MG63 (cell line): ENCODE measurements around the gene HLF. TPM values are rescaled to one million over a fixed set of nuclear protein-coding genes. Genes with fewer than 3 reads are reported as not detected.
"Not testable (repeated sequence)": the region's sequence is repeated elsewhere in the genome, so short reads cannot be mapped to it uniquely, and the experiment has no call there.

ENCODE experiments used
- DNase-seq: peaks from one replicate; pipeline ENCODE4 v3.0.0-alpha.2; 2020
- H3K27me3 ChIP-seq: fragments of 250-450 bp; sonication (Bioruptor Pico); 2 replicates; pipeline ENCODE4 v1.5.1; 2020; ENCODE audit warnings: mild to moderate bottlenecking, moderate library complexity
- H3K36me3 ChIP-seq: fragments of 250-450 bp; sonication (Bioruptor Pico); 2 replicates; pipeline ENCODE4 v1.5.1; 2020; ENCODE audit warnings: mild to moderate bottlenecking, moderate library complexity
- H3K4me3 ChIP-seq: fragments of 250-450 bp; sonication (Bioruptor Pico); 2 replicates; pipeline ENCODE4 v1.5.1; 2020; ENCODE audit warnings: mild to moderate bottlenecking, moderate library complexity
- H3K9me3 ChIP-seq: fragments of 250-450 bp; sonication (Bioruptor Pico); 2 replicates; pipeline ENCODE4 v1.5.1; 2020; ENCODE audit warnings: mild to moderate bottlenecking, moderate library complexity
- total RNA-seq: library from RNA; depleted of rRNA; stranded (reverse); fragments of >200 nt; shearing (Covaris generic); gene quantifications from 2 replicates; pipeline ENCODE4 v1.2.3, GENCODE V29; 2014; ENCODE audit warnings: low replicate concordance

Gene HLF
- total RNA-seq, 1 experiment from 2014 or later, result 1.9 TPM

DNA sequence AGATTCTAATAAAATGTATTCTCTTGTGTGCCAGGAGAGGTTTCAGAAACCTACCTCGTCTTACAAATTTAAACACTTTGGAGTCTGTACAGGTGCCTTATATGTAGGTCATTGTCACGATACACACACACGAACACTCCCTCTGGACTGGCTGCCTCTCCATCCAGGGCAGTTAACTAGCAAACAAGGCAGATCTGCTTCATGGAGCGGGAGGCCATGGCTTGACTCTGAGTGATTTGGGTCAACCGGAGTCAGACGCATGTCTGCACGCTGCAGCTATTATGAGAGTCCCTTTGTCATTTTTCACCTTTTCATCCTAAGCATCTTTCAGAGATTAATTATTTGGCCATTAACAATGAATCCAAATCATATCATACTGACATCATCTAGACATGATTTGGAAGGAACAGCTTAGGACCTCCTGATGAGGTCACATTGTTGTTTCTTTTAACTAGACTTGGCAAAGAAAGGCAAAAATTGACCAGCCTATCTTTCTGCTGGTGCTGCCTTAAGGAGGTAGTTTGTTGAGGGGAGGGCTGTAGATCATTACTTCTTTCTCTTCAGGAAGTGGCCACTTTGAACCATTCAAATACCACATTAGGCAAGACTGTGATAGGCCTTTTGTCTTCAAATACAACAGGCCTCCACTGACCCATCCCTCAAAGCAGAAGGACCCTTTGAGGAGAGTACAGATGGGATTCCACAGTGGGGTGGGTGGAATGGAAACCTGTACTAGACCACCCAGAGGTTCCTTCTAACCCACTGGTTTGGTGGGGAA, 58.9 kb downstream of the HLF start:
- no peaks in the 10 kb centered on the region for H3K27me3 ChIP-seq
- H3K4me3 ChIP-seq, result no peak overlapping the region
- no peak for DNase-seq
- H3K9me3 ChIP-seq, result no peaks in the 10 kb centered on the region
- no peaks in the 10 kb centered on the region for H3K36me3 ChIP-seq

DNA sequence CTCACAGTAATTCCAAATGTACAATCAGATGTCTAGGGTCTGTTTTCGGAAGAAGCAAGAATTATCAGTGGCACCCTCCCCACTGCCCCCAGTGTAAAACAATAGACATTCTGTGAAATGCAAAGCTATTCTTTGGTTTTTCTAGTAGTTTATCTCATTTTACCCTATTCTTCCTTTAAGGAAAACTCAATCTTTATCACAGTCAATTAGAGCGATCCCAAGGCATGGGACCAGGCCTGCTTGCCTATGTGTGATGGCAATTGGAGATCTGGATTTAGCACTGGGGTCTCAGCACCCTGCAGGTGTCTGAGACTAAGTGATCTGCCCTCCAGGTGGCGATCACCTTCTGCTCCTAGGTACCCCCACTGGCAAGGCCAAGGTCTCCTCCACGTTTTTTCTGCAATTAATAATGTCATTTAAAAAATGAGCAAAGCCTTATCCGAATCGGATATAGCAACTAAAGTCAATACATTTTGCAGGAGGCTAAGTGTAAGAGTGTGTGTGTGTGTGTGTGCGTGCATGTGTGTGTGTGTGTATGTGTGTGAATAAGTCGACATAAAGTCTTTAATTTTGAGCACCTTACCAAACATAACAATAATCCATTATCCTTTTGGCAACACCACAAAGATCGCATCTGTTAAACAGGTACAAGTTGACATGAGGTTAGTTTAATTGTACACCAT, 59.7 kb downstream of the HLF start:
- DNase-seq, result no peak
- H3K9me3 ChIP-seq, result no peaks in the 10 kb centered on the region
- H3K36me3 ChIP-seq, result no peaks in the 10 kb centered on the region
- H3K27me3 ChIP-seq, result no peaks in the 10 kb centered on the region
- H3K4me3 ChIP-seq, result no peak overlapping the region

GRCh38 chr17:55325406-55325805, 60.6 kb downstream of the HLF start:
- no peaks in the 10 kb centered on the region for H3K36me3 ChIP-seq
- no peak overlapping the region for H3K4me3 ChIP-seq
- H3K9me3 ChIP-seq, result no peaks in the 10 kb centered on the region
- H3K27me3 ChIP-seq, result no peaks in the 10 kb centered on the region
- DNase-seq, result peak; percentile 39

DNA sequence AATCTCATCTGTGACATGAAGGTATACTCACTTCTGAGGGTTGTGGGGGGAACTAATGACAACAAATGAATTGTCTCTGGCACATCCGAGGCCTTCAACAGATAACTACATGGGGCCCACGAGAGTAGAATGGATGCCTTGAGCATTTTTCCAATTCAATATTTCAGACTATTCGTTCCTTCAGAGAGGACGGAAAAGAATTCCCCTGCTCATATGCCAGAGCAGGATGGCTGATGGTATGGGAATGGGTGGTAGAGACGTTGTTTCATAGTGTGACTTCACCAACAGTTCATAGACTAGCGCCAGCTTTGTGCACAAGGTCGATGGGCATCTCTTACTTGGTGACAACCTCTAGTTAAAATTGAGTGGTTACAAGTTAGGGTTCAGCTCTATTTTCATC, 61.3 kb downstream of the HLF start:
- Histone ChIP-seq H3K36me3 (no peaks in the 10 kb centered on the region), H3K27me3 (no peaks in the 10 kb centered on the region), H3K4me3 (no peak overlapping the region), H3K9me3 (no peaks in the 10 kb centered on the region)
- no peak for DNase-seq

DNA sequence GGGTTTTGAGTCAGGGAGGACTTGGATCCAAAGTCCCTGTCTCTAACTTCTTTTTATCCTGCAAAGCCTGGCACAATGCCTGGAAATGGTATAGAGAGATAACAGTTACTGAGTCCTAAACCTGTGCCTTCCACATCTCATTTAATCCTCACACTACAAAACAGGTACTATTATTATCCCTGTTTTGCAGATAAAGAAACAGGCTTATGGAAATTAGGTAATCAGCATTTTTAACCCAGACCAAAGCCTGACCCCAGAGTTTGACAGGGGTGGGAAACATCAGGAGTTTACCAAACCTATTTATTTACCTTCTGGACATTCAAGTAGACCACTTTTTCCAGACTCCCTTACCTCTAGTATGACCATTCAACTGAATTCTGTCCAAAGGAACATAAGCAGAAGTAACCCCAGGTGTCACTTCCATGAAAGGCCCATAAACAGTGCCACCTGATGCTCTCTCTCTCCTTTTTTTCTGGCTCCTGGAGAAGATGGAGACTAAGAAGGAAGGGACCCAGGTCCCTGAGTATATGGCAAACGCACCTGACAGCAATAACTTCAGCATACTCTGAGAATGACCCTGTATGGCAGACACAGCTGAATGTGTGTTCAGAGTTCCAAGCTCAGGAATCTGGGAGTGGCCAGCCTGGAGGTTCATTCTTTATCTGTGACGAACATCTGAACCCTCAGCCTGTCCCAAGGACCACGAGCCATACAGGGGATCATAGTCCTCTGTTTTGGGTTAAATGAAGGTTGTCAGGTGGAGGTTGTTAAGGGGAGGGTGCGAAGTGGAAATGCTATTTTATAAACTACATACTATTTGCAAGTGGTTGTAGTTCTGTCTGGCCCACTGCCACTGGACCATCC, 62.7 kb downstream of the HLF start:
- Histone ChIP-seq H3K4me3 (no peak overlapping the region), H3K36me3 (no peaks in the 10 kb centered on the region), H3K27me3 (no peaks in the 10 kb centered on the region), H3K9me3 (no peaks in the 10 kb centered on the region)
- no peak for DNase-seq

- not testable (repeated sequence) for H3K27me3 ChIP-seq, DNase-seq, H3K36me3 ChIP-seq, H3K9me3 ChIP-seq, H3K4me3 ChIP-seq
Observed at GRCh38 chr17:55328514-55328913, 63.8 kb downstream of the HLF start.

DNA sequence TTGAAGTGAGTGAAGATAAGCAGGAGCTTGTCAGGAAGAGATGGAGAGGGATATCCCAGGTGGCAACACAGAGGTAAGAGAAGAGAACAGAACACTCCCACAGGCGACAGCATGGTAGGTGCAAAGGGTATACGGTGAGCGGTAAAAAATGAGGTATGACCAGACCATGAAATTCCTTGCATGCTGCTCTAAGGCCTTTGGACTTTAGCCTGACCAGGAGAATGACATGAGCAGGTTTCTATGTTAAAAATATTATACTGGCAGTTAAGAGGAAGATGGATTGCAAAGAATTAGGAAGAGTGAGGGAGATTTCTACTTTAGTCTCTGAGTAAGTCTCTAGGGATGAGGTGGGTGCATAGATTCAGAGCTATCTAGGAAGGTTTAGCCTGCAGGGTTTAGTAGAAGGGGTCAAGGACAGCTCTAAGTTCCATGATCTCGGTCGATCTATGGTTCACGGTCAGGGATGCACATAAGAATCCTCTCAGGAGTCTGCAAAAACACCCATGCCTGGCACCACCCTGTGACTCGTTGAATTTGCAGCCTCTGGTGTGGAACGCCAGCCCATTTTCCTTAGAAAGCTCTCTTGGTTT, 65.7 kb downstream of the HLF start:
- no peaks in the 10 kb centered on the region for H3K9me3 ChIP-seq
- H3K27me3 ChIP-seq, result no peaks in the 10 kb centered on the region
- no peak overlapping the region for H3K4me3 ChIP-seq
- H3K36me3 ChIP-seq, result no peaks in the 10 kb centered on the region
- DNase-seq, result no peak

DNA sequence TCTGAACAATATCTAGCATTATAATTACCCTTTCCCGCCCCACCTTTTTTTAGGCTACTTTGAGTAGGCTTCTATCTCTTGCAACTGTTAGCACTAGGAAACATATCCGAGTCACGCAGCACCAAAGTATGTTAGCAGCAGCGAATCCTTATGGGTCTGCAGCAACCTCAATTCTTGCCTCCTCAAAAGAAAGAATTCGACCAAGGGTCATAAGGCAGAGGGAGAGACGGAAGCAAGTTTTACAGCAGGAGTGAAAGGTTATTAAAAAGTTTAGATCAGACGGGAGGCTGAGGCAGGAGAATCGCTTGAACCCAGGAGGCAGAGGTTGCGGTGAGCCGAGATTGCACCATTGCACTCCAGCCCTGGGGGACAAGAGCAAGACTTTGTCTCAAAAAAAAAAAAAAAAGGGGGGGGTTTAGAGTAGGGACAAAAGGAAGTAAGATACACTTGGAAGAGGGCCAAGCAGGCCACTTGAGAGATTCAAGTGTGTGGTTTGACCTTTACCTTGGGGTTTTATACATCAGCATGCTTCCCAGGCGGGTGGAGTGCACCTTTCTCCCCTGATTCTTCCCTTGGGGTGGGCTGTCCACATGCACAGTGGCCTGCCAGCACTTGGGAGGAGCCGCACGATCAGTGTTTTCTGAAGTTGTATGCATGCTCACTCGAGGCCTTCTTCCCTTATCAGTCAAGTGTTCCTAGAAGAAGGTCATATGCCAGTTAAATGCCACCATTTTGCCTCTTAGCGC, 67.7 kb downstream of the HLF start:
- H3K4me3 ChIP-seq, result no peak overlapping the region
- no peak for DNase-seq
- no peaks in the 10 kb centered on the region for H3K27me3 ChIP-seq
- no peaks in the 10 kb centered on the region for H3K36me3 ChIP-seq
- H3K9me3 ChIP-seq, result no peaks in the 10 kb centered on the region

- Histone ChIP-seq H3K4me3 (no peak overlapping the region), H3K36me3 (no peaks in the 10 kb centered on the region), H3K9me3 (no peaks in the 10 kb centered on the region), H3K27me3 (no peaks in the 10 kb centered on the region)
- DNase-seq, result peak; percentile 46
Observed at GRCh38 chr17:55334285-55334684, 69.5 kb downstream of the HLF start.

GRCh38 chr17:55334881-55335540, 70.3 kb downstream of the HLF start:
- no peaks in the 10 kb centered on the region for H3K36me3 ChIP-seq
- no peaks in the 10 kb centered on the region for H3K9me3 ChIP-seq
- DNase-seq, result no peak
- H3K27me3 ChIP-seq, result no peaks in the 10 kb centered on the region
- no peak overlapping the region for H3K4me3 ChIP-seq

DNA sequence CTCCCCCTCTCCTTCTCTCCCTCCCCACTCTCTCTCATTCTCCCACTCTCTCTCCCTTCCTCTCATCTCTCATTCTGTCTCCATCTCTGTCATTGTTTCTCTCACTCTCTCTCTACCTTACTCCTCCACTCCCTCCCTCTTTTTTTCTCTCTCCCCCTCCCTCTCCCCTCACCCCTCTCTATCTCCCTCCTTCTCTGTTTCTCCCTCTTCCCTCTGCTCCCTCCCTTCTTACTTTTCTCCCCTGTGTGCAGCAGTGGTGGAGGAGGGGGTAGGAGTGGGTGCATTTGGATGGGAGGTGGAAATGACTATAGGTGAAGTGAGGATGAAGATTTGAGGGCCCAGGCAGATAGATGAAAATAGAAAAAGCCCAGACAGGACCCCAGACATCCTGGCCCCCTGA, 70.9 kb downstream of the HLF start:
- Histone ChIP-seq H3K27me3 (no peaks in the 10 kb centered on the region), H3K9me3 (no peaks in the 10 kb centered on the region), H3K36me3 (no peaks in the 10 kb centered on the region), H3K4me3 (no peak overlapping the region)
- DNase-seq, result no peak

DNA sequence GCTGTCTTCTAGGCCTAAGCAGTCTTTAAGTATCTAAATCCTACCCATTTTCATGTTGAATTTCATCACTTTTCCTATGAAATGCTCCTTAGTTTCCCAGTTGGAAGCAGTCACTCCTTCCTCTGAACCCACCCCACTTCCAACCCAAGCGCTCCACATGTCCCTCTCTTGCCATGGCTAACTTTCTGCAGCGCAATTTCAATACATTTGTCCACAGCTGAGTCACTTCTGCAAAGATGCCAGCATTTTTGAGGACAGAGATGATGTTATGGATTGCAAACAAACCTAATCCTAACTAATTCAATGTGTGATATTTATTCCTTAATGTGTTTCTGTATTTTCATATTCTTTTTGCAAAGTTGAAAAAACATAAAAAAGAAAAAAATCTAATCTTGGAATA, 71.7 kb downstream of the HLF start:
- no peaks in the 10 kb centered on the region for H3K27me3 ChIP-seq
- no peaks in the 10 kb centered on the region for H3K36me3 ChIP-seq
- H3K4me3 ChIP-seq, result no peak overlapping the region
- DNase-seq, result no peak
- no peaks in the 10 kb centered on the region for H3K9me3 ChIP-seq

GRCh38 chr17:55340176-55340575, 75.4 kb downstream of the HLF start:
- Histone ChIP-seq H3K4me3 (no peak overlapping the region), H3K9me3 (no peaks in the 10 kb centered on the region), H3K27me3 (no peaks in the 10 kb centered on the region), H3K36me3 (no peaks in the 10 kb centered on the region)
- no peak for DNase-seq

DNA sequence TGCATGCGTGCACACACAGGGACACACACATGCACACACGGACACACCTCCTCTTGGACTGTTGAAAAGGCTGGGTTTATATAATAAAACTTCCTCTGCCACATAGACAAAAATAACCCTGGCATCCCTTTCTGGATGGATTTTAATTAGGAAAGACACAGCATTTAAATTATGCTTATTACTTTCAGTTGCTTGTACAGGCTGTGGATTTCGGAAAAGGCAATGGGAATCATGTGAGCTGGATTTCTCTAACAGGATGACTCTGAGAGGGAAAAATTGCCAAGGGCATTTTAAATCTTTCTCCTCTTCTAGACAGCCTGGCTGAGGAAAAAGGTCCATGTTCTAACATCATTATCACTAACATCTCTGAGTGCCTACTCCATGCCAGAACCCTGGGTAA, 75.9 kb downstream of the HLF start:
- no peak overlapping the region for H3K4me3 ChIP-seq
- no peaks in the 10 kb centered on the region for H3K36me3 ChIP-seq
- H3K27me3 ChIP-seq, result no peaks in the 10 kb centered on the region
- H3K9me3 ChIP-seq, result no peaks in the 10 kb centered on the region
- DNase-seq, result no peak

DNA sequence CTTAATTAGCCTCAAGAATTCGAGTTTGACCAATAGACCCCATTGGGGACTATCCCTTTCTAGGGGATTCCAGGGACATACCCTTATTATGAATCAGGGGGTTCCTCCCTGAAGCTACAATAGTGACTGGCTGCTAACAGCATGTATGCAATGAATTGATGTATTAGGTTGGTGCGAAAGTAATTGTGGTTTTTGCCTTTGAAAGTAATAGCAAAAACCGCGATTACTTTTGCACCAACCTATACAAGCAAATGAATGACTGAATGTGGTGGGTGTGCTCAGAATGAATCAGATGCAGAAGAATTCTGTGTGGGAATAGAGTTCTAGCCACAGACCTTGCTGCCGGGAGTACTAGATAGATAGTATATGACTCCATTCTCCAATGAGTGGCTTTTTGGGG, 76.7 kb downstream of the HLF start:
- no peak for DNase-seq
- H3K4me3 ChIP-seq, result no peak overlapping the region
- no peaks in the 10 kb centered on the region for H3K36me3 ChIP-seq
- H3K9me3 ChIP-seq, result no peaks in the 10 kb centered on the region
- no peaks in the 10 kb centered on the region for H3K27me3 ChIP-seq
